ENCODE results near the gene SLC44A1.

SLC44A1 gene

DNA sequence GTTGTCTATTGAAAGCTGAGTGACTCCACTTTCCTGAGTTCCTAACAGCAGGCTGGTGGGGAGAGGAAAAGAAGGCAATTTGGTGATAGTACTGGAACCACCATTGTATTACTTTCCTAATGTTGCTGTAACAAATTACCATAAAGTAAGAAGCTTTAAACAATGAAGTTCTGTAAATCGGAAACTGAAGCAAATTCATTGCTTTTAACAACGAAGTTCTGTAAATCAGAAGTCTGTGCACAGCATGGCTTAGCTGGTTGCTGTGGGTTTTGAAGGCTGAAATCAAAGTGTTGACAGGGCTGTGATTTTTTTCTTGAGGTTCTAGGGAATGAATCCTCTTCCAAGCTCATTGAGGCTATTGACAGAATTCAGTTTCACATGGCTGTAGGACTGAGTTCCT is 72.3 kb downstream of the SLC44A1 start:
- no peak for ATAC-seq

DNA sequence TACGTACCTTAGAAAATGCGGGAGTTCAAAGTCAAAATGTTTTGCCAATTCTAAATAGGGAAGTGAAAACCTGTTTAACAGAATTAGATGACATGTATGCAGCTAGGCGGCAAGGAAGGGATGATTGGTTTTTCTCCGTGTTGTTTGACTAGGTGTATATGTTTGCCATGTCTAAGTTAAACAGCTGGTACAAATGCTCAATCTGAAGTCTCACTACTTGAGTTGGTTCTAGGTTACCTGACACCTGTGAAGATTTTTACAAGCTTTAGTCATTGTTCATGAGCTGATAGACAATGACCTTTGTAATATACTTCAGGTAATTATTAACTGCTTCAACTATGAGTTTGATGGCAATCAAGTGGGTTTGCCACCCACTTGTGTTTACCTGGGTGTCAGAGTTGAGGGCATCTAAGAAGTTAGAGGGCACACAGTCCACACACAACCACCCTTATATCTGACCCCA is 74.3 kb downstream of the SLC44A1 start:
- no peak for ATAC-seq
- TF ChIP-seq, protein P1, sequence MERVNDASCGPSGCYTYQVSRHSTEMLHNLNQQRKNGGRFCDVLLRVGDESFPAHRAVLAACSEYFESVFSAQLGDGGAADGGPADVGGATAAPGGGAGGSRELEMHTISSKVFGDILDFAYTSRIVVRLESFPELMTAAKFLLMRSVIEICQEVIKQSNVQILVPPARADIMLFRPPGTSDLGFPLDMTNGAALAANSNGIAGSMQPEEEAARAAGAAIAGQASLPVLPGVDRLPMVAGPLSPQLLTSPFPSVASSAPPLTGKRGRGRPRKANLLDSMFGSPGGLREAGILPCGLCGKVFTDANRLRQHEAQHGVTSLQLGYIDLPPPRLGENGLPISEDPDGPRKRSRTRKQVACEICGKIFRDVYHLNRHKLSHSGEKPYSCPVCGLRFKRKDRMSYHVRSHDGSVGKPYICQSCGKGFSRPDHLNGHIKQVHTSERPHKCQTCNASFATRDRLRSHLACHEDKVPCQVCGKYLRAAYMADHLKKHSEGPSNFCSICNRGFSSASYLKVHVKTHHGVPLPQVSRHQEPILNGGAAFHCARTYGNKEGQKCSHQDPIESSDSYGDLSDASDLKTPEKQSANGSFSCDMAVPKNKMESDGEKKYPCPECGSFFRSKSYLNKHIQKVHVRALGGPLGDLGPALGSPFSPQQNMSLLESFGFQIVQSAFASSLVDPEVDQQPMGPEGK (CRISPR knock-in tag; IDR thresholded peaks at IDR 0.05; ENCODE audit: borderline replicate concordance), result no peak
- TF ChIP-seq SNAI2 (CRISPR knock-in tag; IDR thresholded peaks at IDR 0.05) (no peak), ESRRG (CRISPR knock-in tag; IDR thresholded peaks at IDR 0.05) (no peak), OSR1 (CRISPR knock-in tag; IDR thresholded peaks at IDR 0.05) (no peak), TCF4 (CRISPR knock-in tag; IDR thresholded peaks at IDR 0.05; ENCODE audit: borderline replicate concordance) (no peak), ZC3H10 (CRISPR knock-in tag; IDR thresholded peaks at IDR 0.05) (no peak), CSDC2 (CRISPR knock-in tag; IDR thresholded peaks at IDR 0.05) (no peak), ZNF70 (CRISPR knock-in tag; IDR thresholded peaks at IDR 0.05) (no peak), ZNF565 (CRISPR knock-in tag; conservative IDR thresholded peaks at IDR 0.05; ENCODE audit: low read depth) (no peak), TOX (CRISPR knock-in tag; IDR thresholded peaks at IDR 0.05; ENCODE audit: borderline replicate concordance) (no peak), ZFP30 (CRISPR knock-in tag; IDR thresholded peaks at IDR 0.05) (no peak)
- TF ChIP-seq, protein P2, sequence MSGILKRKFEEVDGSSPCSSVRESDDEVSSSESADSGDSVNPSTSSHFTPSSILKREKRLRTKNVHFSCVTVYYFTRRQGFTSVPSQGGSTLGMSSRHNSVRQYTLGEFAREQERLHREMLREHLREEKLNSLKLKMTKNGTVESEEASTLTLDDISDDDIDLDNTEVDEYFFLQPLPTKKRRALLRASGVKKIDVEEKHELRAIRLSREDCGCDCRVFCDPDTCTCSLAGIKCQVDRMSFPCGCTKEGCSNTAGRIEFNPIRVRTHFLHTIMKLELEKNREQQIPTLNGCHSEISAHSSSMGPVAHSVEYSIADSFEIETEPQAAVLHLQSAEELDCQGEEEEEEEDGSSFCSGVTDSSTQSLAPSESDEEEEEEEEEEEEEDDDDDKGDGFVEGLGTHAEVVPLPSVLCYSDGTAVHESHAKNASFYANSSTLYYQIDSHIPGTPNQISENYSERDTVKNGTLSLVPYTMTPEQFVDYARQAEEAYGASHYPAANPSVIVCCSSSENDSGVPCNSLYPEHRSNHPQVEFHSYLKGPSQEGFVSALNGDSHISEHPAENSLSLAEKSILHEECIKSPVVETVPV (CRISPR knock-in tag; IDR thresholded peaks at IDR 0.05), result no peak

More for the DNA sequence above, 72.3 kb downstream of the SLC44A1 start:
- no peak for TF ChIP-seq ESRRG (CRISPR knock-in tag; IDR thresholded peaks at IDR 0.05)
- TF ChIP-seq ZC3H10 (CRISPR knock-in tag; IDR thresholded peaks at IDR 0.05), result no peak
- TF ChIP-seq, protein P3, sequence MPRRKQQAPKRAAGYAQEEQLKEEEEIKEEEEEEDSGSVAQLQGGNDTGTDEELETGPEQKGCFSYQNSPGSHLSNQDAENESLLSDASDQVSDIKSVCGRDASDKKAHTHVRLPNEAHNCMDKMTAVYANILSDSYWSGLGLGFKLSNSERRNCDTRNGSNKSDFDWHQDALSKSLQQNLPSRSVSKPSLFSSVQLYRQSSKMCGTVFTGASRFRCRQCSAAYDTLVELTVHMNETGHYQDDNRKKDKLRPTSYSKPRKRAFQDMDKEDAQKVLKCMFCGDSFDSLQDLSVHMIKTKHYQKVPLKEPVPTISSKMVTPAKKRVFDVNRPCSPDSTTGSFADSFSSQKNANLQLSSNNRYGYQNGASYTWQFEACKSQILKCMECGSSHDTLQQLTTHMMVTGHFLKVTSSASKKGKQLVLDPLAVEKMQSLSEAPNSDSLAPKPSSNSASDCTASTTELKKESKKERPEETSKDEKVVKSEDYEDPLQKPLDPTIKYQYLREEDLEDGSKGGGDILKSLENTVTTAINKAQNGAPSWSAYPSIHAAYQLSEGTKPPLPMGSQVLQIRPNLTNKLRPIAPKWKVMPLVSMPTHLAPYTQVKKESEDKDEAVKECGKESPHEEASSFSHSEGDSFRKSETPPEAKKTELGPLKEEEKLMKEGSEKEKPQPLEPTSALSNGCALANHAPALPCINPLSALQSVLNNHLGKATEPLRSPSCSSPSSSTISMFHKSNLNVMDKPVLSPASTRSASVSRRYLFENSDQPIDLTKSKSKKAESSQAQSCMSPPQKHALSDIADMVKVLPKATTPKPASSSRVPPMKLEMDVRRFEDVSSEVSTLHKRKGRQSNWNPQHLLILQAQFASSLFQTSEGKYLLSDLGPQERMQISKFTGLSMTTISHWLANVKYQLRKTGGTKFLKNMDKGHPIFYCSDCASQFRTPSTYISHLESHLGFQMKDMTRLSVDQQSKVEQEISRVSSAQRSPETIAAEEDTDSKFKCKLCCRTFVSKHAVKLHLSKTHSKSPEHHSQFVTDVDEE (CRISPR knock-in tag; IDR thresholded peaks at IDR 0.05), result no peak
- TF ChIP-seq TOX (CRISPR knock-in tag; IDR thresholded peaks at IDR 0.05; ENCODE audit: borderline replicate concordance), result no peak
- TF ChIP-seq, protein P1 (CRISPR knock-in tag; IDR thresholded peaks at IDR 0.05; ENCODE audit: borderline replicate concordance), result no peak
- no peak for TF ChIP-seq TCF4 (CRISPR knock-in tag; IDR thresholded peaks at IDR 0.05; ENCODE audit: borderline replicate concordance)
- TF ChIP-seq ISL1 (CRISPR knock-in tag; IDR thresholded peaks at IDR 0.05), result no peak
- no peak for TF ChIP-seq ZNF8 (CRISPR knock-in tag; IDR thresholded peaks at IDR 0.05)
- no peak for TF ChIP-seq GLIS3 (CRISPR knock-in tag; IDR thresholded peaks at IDR 0.05)
- no peak for TF ChIP-seq RARB (CRISPR knock-in tag; IDR thresholded peaks at IDR 0.05)
- TF ChIP-seq BACH2 (CRISPR knock-in tag; IDR thresholded peaks at IDR 0.05; ENCODE audit: borderline replicate concordance), result no peak
- TF ChIP-seq ZFP30 (CRISPR knock-in tag; IDR thresholded peaks at IDR 0.05), result no peak
- TF ChIP-seq, protein P4, sequence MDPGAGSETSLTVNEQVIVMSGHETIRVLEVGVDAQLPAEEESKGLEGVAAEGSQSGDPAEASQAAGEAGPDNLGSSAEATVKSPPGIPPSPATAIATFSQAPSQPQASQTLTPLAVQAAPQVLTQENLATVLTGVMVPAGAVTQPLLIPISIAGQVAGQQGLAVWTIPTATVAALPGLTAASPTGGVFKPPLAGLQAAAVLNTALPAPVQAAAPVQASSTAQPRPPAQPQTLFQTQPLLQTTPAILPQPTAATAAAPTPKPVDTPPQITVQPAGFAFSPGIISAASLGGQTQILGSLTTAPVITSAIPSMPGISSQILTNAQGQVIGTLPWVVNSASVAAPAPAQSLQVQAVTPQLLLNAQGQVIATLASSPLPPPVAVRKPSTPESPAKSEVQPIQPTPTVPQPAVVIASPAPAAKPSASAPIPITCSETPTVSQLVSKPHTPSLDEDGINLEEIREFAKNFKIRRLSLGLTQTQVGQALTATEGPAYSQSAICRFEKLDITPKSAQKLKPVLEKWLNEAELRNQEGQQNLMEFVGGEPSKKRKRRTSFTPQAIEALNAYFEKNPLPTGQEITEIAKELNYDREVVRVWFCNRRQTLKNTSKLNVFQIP (CRISPR knock-in tag; IDR thresholded peaks at IDR 0.05; ENCODE audit: borderline replicate concordance, low read depth), result no peak

DNA sequence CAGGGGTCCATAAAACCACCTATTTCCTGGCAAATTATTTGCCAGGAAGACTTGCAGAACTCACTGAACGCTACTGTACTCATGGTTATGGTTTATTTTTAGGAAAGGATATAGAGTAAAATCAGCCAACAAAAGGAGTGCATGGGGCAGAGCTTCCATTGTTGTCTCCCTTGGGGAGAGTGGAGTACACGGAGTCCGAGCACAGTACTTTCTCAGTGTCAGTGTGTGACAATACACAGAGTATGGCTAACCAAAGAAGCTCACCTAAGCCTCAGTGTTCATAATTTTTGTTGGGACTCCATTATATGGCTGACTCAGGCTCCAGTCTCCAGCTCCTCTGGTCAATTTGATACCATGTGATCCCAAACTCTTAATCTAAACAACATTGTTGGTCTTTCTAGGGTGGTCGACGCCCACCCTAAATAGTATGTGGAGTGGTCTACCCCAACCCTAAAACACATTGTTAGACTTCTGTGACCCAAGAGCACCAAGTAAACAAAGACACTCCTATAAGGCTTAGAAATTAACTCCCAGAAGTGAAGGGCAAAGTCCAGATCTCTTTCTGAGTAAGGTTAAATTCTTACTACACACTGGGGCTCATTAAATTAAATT is 74.9 kb downstream of the SLC44A1 start:
- ATAC-seq, result no peak
- TF ChIP-seq ESRRG (CRISPR knock-in tag; IDR thresholded peaks at IDR 0.05) (no peak), ZFP3 (CRISPR knock-in tag; IDR thresholded peaks at IDR 0.05) (no peak), TCF4 (CRISPR knock-in tag; IDR thresholded peaks at IDR 0.05; ENCODE audit: borderline replicate concordance) (no peak), OSR1 (CRISPR knock-in tag; IDR thresholded peaks at IDR 0.05) (no peak), GLIS3 (CRISPR knock-in tag; IDR thresholded peaks at IDR 0.05) (no peak), ARNTL (CRISPR knock-in tag; IDR thresholded peaks at IDR 0.05; ENCODE audit: borderline replicate concordance, low read depth) (no peak), ZNF70 (CRISPR knock-in tag; IDR thresholded peaks at IDR 0.05) (no peak), ISL1 (CRISPR knock-in tag; IDR thresholded peaks at IDR 0.05) (no peak), ZNF565 (CRISPR knock-in tag; conservative IDR thresholded peaks at IDR 0.05; ENCODE audit: low read depth) (no peak), RARB (CRISPR knock-in tag; IDR thresholded peaks at IDR 0.05) (no peak), ZNF8 (CRISPR knock-in tag; IDR thresholded peaks at IDR 0.05) (no peak), ZC3H10 (CRISPR knock-in tag; IDR thresholded peaks at IDR 0.05) (no peak)
- TF ChIP-seq, protein P1 (CRISPR knock-in tag; IDR thresholded peaks at IDR 0.05; ENCODE audit: borderline replicate concordance), result no peak
- TF ChIP-seq, protein P3 (CRISPR knock-in tag; IDR thresholded peaks at IDR 0.05), result no peak

All from SK-N-SH treated with all-trans-retinoic acid at 6 μM for 48 hours (cell line).